Endothelial cell of umbilical vein (primary cell): ENCODE measurements around the gene PTGES2. TPM values are rescaled to one million over a fixed set of nuclear protein-coding genes. Genes with fewer than 3 reads are reported as not detected.

Experiments
- BruUV-seq: library from RNA; stranded (reverse); fragments of 400-500 nt; replicated peaks from 2 replicates; lab custom pipeline; 2021; lab: Mats Ljungman, UMichigan
- CTCF ChIA-PET: fragments of 300-600, 350-600 bp; sonication (Branson Sonifier 250); formaldehyde crosslinking; loops from one replicate; lab custom pipeline; 2021; ENCODE audit warnings: antibody characterized with exemption, inconsistent platforms; lab: Charles Lee
- POLR2A ChIA-PET: fragments of 300-600, 350-600 bp; sonication (Branson Sonifier 250); formaldehyde crosslinking; loops from one replicate; lab custom pipeline; 2021; ENCODE audit warnings: antibody characterized with exemption, inconsistent platforms; lab: Charles Lee
- DNase-seq: peaks from one replicate; pipeline ENCODE4 v3.0.0-alpha.2; 2011; ENCODE audit warnings: low read depth, low spot score
- FAIRE-seq: peaks from 2 replicates; lab custom pipeline; 2011; peaks lifted over from hg19 to GRCh38; lab: Jason Lieb, UNC
- H2AFZ ChIP-seq: 2 replicates; pipeline ENCODE4 v1.6.0; 2012; ENCODE audit warnings: low read depth, low read length, control low read depth, inconsistent platforms
- H3K27ac ChIP-seq: 2 replicates; pipeline ENCODE4 v1.5.1; 2011; ENCODE audit warnings: low read depth, mild to moderate bottlenecking, control low read depth, low read length, moderate library complexity; ENCODE audit not compliant: insufficient read depth
- H3K27me3 ChIP-seq, 2 experiments: 2 replicates each; pipeline versions ENCODE4 v1.6.0 to v1.6.1; 2011; ENCODE audit warnings: low read length in 2 of 2, mixed read lengths in 1 of 2; ENCODE audit not compliant: control insufficient read depth in 2 of 2, insufficient read depth in 2 of 2
- H3K36me3 ChIP-seq, 2 experiments: 2 replicates in 1 of 2; 3 replicates in 1 of 2; pipeline ENCODE4 v1.5.1; 2011; ENCODE audit warnings: low read length in 2 of 2, mild to moderate bottlenecking in 1 of 2, moderate library complexity in 1 of 2; ENCODE audit not compliant: control insufficient read depth in 2 of 2, insufficient read depth in 2 of 2; ENCODE audit errors: extremely low read depth in 1 of 2
- H3K4me1 ChIP-seq: 3 replicates; pipeline ENCODE4 v1.5.1; 2011; ENCODE audit warnings: mild to moderate bottlenecking, low read length; ENCODE audit not compliant: control insufficient read depth, insufficient read depth; ENCODE audit errors: extremely low read depth
- H3K4me2 ChIP-seq: 2 replicates; pipeline ENCODE4 v1.6.1; 2011; ENCODE audit warnings: low read length, control low read depth, mixed read lengths; ENCODE audit not compliant: insufficient read depth
- H3K4me3 ChIP-seq, 3 experiments: fragments of 200-600 bp in 1 of 3; sonication (generic), shearing (Covaris generic) in 1 of 3; replicated peaks in 1 of 3; 2 replicates each; pipeline ENCODE4 v1.5.1; 2011 to 2016; ENCODE audit warnings: control low read depth in 3 of 3, low read length in 3 of 3, mild to moderate bottlenecking in 2 of 3, inconsistent platforms in 1 of 3, low read depth in 1 of 3, moderate library complexity in 1 of 3; ENCODE audit not compliant: insufficient read depth in 1 of 3
- H3K79me2 ChIP-seq: 2 replicates; pipeline ENCODE4 v1.6.0; 2012; ENCODE audit warnings: low read length, inconsistent platforms; ENCODE audit not compliant: control insufficient read depth, insufficient read depth
- H3K9ac ChIP-seq: replicated peaks from 2 replicates; pipeline ENCODE3; 2011; ENCODE audit warnings: low read length, control low read depth; ENCODE audit not compliant: insufficient read depth; ENCODE audit errors: extremely low read depth
- H3K9me1 ChIP-seq: replicated peaks from 3 replicates; pipeline ENCODE4 v1.6.0; 2011; ENCODE audit warnings: mild to moderate bottlenecking, low read length; ENCODE audit not compliant: control insufficient read depth, insufficient read depth; ENCODE audit errors: extremely low read depth
- H3K9me3 ChIP-seq: replicated peaks from 2 replicates; pipeline ENCODE4 v1.5.1; 2012; ENCODE audit warnings: low read length, inconsistent platforms; ENCODE audit not compliant: control insufficient read depth, insufficient read depth
- H4K20me1 ChIP-seq: replicated peaks from 2 replicates; pipeline ENCODE3; 2011; ENCODE audit warnings: mild to moderate bottlenecking, low read length; ENCODE audit not compliant: control insufficient read depth, insufficient read depth; ENCODE audit errors: extremely low read depth
- CTCF ChIP-seq, 2 donors: IDR thresholded peaks; 1 replicate in 1 of 2; 2 replicates in 1 of 2; pipeline ENCODE4 v1.5.1; 2011; ENCODE audit warnings: low read length in 2 of 2, mild to moderate bottlenecking in 2 of 2, moderate library complexity in 2 of 2, control low read depth in 1 of 2, inconsistent platforms in 1 of 2, low read depth in 1 of 2; ENCODE audit not compliant: insufficient read depth in 1 of 2; ENCODE audit errors: extremely low read depth in 1 of 2
- EZH2 ChIP-seq: IDR thresholded peaks from 2 replicates; pipeline ENCODE4 v1.6.1; 2012; ENCODE audit warnings: borderline replicate concordance, low read depth, mild to moderate bottlenecking, moderate library complexity, low read length, inconsistent platforms; ENCODE audit not compliant: severe bottlenecking
- FOS ChIP-seq: IDR thresholded peaks from 2 replicates; pipeline ENCODE4 v1.6.1; 2011; ENCODE audit warnings: mild to moderate bottlenecking, low read length, moderate library complexity, borderline replicate concordance; ENCODE audit not compliant: insufficient read depth
- GATA2 ChIP-seq: IDR thresholded peaks from 2 replicates; pipeline ENCODE4 v1.7.0; 2011; ENCODE audit warnings: low read depth, mild to moderate bottlenecking, moderate library complexity, mixed read lengths, low read length; ENCODE audit not compliant: insufficient read length, insufficient read depth
- JUN ChIP-seq: IDR thresholded peaks from 2 replicates; pipeline ENCODE4 v1.6.1; 2011; ENCODE audit warnings: borderline replicate concordance, low read depth; ENCODE audit not compliant: insufficient read length, insufficient read depth
- MAX ChIP-seq: IDR thresholded peaks from 2 replicates; pipeline ENCODE4 v1.6.1; 2011; ENCODE audit not compliant: insufficient read depth, insufficient read length
- MYC ChIP-seq: IDR thresholded peaks from one replicate; pipeline ENCODE4 v1.6.1; 2011; ENCODE audit warnings: mild to moderate bottlenecking, low read depth, low read length
- POLR2A ChIP-seq: IDR thresholded peaks from 2 replicates; pipeline ENCODE4 v1.6.1; 2012; ENCODE audit warnings: low read depth, mild to moderate bottlenecking, control low read depth, low read length
- POLR2AphosphoS5 ChIP-seq: IDR thresholded peaks from 2 replicates; pipeline ENCODE4 v1.6.1; 2012; ENCODE audit warnings: low read depth, mild to moderate bottlenecking, control low read depth, low read length, moderate library complexity; ENCODE audit not compliant: insufficient read depth
- dilution Hi-C: fragments of 300-500 bp; cut with MboI; formaldehyde crosslinking; loops from one replicate; pipeline ENCODE4 v1.15.0; 2019; ENCODE audit warnings: low sequenced_read_pairs; ENCODE audit not compliant: extremely low pct_ligation_motif_present
- intact Hi-C: fragments of 100-400 bp; cut with micrococcal nuclease; formaldehyde crosslinking; loops from one replicate; pipeline ENCODE4 v1.10.0; 2022
- polyA plus RNA-seq, 4 experiments: library from polyadenylated mRNA; depleted of rRNA in 3 of 4; stranded (reverse) in 3 of 4; unstranded in 1 of 4; fragments of >200 nt; gene quantifications; 2 replicates each; pipeline versions ENCODE4 v1.2.1 to v1.2.3, GENCODE V29; 2011 to 2012; ENCODE audit warnings: missing spikeins in 1 of 4
- total RNA-seq: library from RNA; stranded (reverse); gene quantifications from 2 replicates; pipeline ENCODE4 v1.2.3, GENCODE V29; 2021

The PTGES2 gene
- total and polyA plus RNA-seq, 2 donors (not counting 3 experiments of a cell fraction or from before 2014, with no cell fraction given) = 64.2 to 69.9 TPM

GRCh38 chr9:128128836-128129590 is 1.5 kb upstream of the PTGES2 start:
- dilution Hi-C loops = no loop called here
- no peaks in the 10 kb centered on the region for H3K9me3 ChIP-seq
- H3K4me1 ChIP-seq = peaks cover 11% of the 10 kb centered on the region
- H3K9me1 ChIP-seq = no peaks in the 10 kb centered on the region
- FAIRE-seq (no peak), DNase-seq (no peak)
- H2AFZ ChIP-seq = peak overlapping the region; percentile 71
- TF ChIP-seq MYC (no peak), MAX (no peak), POLR2AphosphoS5 (no peak), CTCF (IDR thresholded peaks at IDR 0.05; ENCODE audit: extremely low read depth in 1 of 2, insufficient read depth in 1 of 2, low read depth in 1 of 2, low read length in 2 of 2) (no peak), EZH2 (no peak), POLR2A (no peak), GATA2 (no peak), JUN (no peak), FOS (no peak)
- intact Hi-C loops = loop anchor here (1.0 kb wide), 3 partner anchors 31 to 61 kb away; partner anchors contain the start of genes BBLN and SLC25A25
- ChIA-PET POLR2A (no interaction called here), CTCF (interaction anchor here (2.3 kb wide), 1 partner anchor 12 kb away, joined by 31 read pairs; no protein-coding TSS in a partner anchor)
- H3K79me2 ChIP-seq = peaks cover 11% of the 10 kb centered on the region
- BruUV-seq = no TSS peak
- peak overlapping the region; percentile 39 to 90 (median 83) for H3K4me3 ChIP-seq
- peak overlapping the region; percentile 32 for H3K4me2 ChIP-seq
- peaks cover 11 to 15% of the 10 kb centered on the region in 2 experiments for H3K27me3 ChIP-seq
- H3K27ac ChIP-seq = no peak overlapping the region
- no peaks in the 10 kb centered on the region for H4K20me1 ChIP-seq
- peaks cover 0 to 2% of the 10 kb centered on the region in 2 experiments for H3K36me3 ChIP-seq
- no peak overlapping the region for H3K9ac ChIP-seq
